Measurements from ENCODE around the gene EXOC4. TPM values are rescaled to one million over a fixed set of nuclear protein-coding genes. Genes with fewer than 3 reads are reported as not detected.

EXOC4 gene
- total RNA-seq, 4 donors from 2014 or later: 52.4 to 82.2 (median 67.0) TPM

GRCh38 chr7:133583545-133584171 is 330.8 kb downstream of the EXOC4 start:
- 95 to 99% methylated on average over 3 of the region's 3 CpGs for WGBS, 2 donors
- no peak for TF ChIP-seq POLR2A (IDR thresholded peaks at IDR 0.05)
- no peak for TF ChIP-seq CTCF (IDR thresholded peaks at IDR 0.05)
- DNase-seq (ENCODE audit: low spot score in 2 of 2): no peak
- H3K4me3 ChIP-seq (ENCODE audit: low read depth, poor library complexity, severe bottlenecking): no peak overlapping the region
- intact Hi-C loops (cut with DNase I; ENCODE audit: low total_unique reads): no loop called here

- 80 to 84% methylated on average over 6 of the region's 6 CpGs for WGBS, 2 donors
- no peak for DNase-seq (ENCODE audit: low spot score in 2 of 2)
- TF ChIP-seq CTCF (IDR thresholded peaks at IDR 0.05) (no peak), POLR2A (IDR thresholded peaks at IDR 0.05) (no peak)
- H3K4me3 ChIP-seq (ENCODE audit: low read depth, poor library complexity, severe bottlenecking): no peak overlapping the region
- intact Hi-C loops (cut with DNase I; ENCODE audit: low total_unique reads): no loop called here
Measured at GRCh38 chr7:133584956-133585668, 332.2 kb downstream of the EXOC4 start.

- TF ChIP-seq POLR2A (IDR thresholded peaks at IDR 0.05) (no peak), CTCF (IDR thresholded peaks at IDR 0.05) (no peak)
- 96 to 97% methylated on average over 3 of the region's 3 CpGs for WGBS, 2 donors
- no peak overlapping the region for H3K4me3 ChIP-seq (ENCODE audit: low read depth, poor library complexity, severe bottlenecking)
- no peak for DNase-seq (ENCODE audit: low spot score in 2 of 2)
- intact Hi-C loops (cut with DNase I; ENCODE audit: low total_unique reads): no loop called here
Measured at GRCh38 chr7:133586253-133586652, 333.4 kb downstream of the EXOC4 start.

- intact Hi-C loops (cut with DNase I; ENCODE audit: low total_unique reads): no loop called here
- no peak for DNase-seq (ENCODE audit: low spot score in 2 of 2)
- no peak overlapping the region for H3K4me3 ChIP-seq (ENCODE audit: low read depth, poor library complexity, severe bottlenecking)
- no peak for TF ChIP-seq POLR2A (IDR thresholded peaks at IDR 0.05)
- no peak for TF ChIP-seq CTCF (IDR thresholded peaks at IDR 0.05)
Measured at GRCh38 chr7:133587903-133588302, 335.0 kb downstream of the EXOC4 start.

GRCh38 chr7:133590795-133591194 is 337.9 kb downstream of the EXOC4 start:
- no peak overlapping the region for H3K4me3 ChIP-seq (ENCODE audit: low read depth, poor library complexity, severe bottlenecking)
- intact Hi-C loops (cut with DNase I; ENCODE audit: low total_unique reads): no loop called here
- TF ChIP-seq POLR2A (IDR thresholded peaks at IDR 0.05): no peak
- 92 to 93% methylated on average over 4 of the region's 4 CpGs for WGBS, 2 donors
- no peak for DNase-seq (ENCODE audit: low spot score in 2 of 2)

GRCh38 chr7:133591704-133592340 is 338.9 kb downstream of the EXOC4 start:
- intact Hi-C loops (cut with DNase I; ENCODE audit: low total_unique reads): no loop called here
- no peak overlapping the region for H3K4me3 ChIP-seq (ENCODE audit: low read depth, poor library complexity, severe bottlenecking)
- 90 to 96% methylated on average over 4 of the region's 4 CpGs for WGBS, 2 donors
- TF ChIP-seq CTCF (IDR thresholded peaks at IDR 0.05): no peak
- no peak for DNase-seq (ENCODE audit: low spot score in 2 of 2)

Data from lower leg skin (tissue), 4 donors.